Bronchial epithelial cell (primary cell): Measurements from ENCODE around the gene NSRP1. TPM values are rescaled to one million over a fixed set of nuclear protein-coding genes. Genes with fewer than 3 reads are reported as not detected.

Experiments used
- DNase-seq: peaks from one replicate; pipeline ENCODE4 v3.0.0-alpha.2; 2010; ENCODE audit warnings: low read depth
- FAIRE-seq: peaks from 2 replicates; lab custom pipeline; 2011; peaks lifted over from hg19 to GRCh38; lab: Jason Lieb, UNC
- H3K27me3 ChIP-seq: 2 replicates; pipeline ENCODE4 v1.5.1; 2011; ENCODE audit warnings: low read length; ENCODE audit not compliant: control insufficient read depth, insufficient read depth
- H3K36me3 ChIP-seq: 2 replicates; pipeline ENCODE4 v1.5.1; 2011; ENCODE audit warnings: low read length; ENCODE audit not compliant: control insufficient read depth, insufficient read depth
- H3K4me3 ChIP-seq: 2 replicates; pipeline ENCODE4 v1.5.1; 2011; ENCODE audit warnings: mild to moderate bottlenecking, low read depth, low read length, control low read depth
- CTCF ChIP-seq: IDR thresholded peaks from 2 replicates; pipeline ENCODE4 v1.5.1; 2011; ENCODE audit warnings: mild to moderate bottlenecking, moderate library complexity, low read length, control low read depth, inconsistent platforms; ENCODE audit not compliant: insufficient read depth, severe bottlenecking
- total RNA-seq: library from RNA; depleted of rRNA; stranded (reverse); fragments of >200 nt; gene quantifications from 2 replicates; pipeline ENCODE4 v1.2.1, GENCODE V29; 2014

NSRP1 gene
- 8.7 and 10.1 TPM in 2 replicates for total RNA-seq

GRCh38 chr17:30116661-30117551 is at the start of gene NSRP1:
Gene NSRP1 (plus strand): TSS chr17:30116816. CDS start chr17:30116844, 28 bp downstream.
- no peak for FAIRE-seq
- no peak for TF ChIP-seq CTCF

GRCh38 chr17:30068465-30068864 is 48.2 kb upstream of the NSRP1 start:
- FAIRE-seq (no peak), DNase-seq (no peak)
- no peak overlapping the region for H3K4me3 ChIP-seq
- TF ChIP-seq CTCF = no peak
- no peaks in the 10 kb centered on the region for H3K27me3 ChIP-seq
- H3K36me3 ChIP-seq = no peaks in the 10 kb centered on the region

More at GRCh38 chr17:30116661-30117551, at the start of gene NSRP1:
- DNase-seq = peak; percentile 90
- H3K4me3 ChIP-seq = peak within 1 kb of the TSS; percentile 65
- no peaks in the 10 kb centered on the region for H3K36me3 ChIP-seq
- H3K27me3 ChIP-seq = no peaks in the 10 kb centered on the region

GRCh38 chr17:30074254-30074653 is 42.4 kb upstream of the NSRP1 start:
- Histone ChIP-seq H3K27me3 (peaks cover 2% of the 10 kb centered on the region), H3K36me3 (no peaks in the 10 kb centered on the region), H3K4me3 (no peak overlapping the region)
- no peak for TF ChIP-seq CTCF
- no peak for FAIRE-seq
- DNase-seq = no peak

- H3K4me3 ChIP-seq = no peak overlapping the region
- no peaks in the 10 kb centered on the region for H3K36me3 ChIP-seq
- no peak for TF ChIP-seq CTCF
- DNase-seq (peak; percentile 44), FAIRE-seq (no peak)
- peaks cover 2% of the 10 kb centered on the region for H3K27me3 ChIP-seq
These were observed 41.9 kb upstream of the NSRP1 start for GRCh38 chr17:30074730-30075129.

GRCh38 chr17:30082773-30083172 is 33.8 kb upstream of the NSRP1 start:
- H3K36me3 ChIP-seq = no peaks in the 10 kb centered on the region
- H3K4me3 ChIP-seq = no peak overlapping the region
- no peak for TF ChIP-seq CTCF
- peaks cover 2% of the 10 kb centered on the region for H3K27me3 ChIP-seq
- FAIRE-seq = no peak
- no peak for DNase-seq
